Activated naive CD4-positive, alpha-beta T cell treated with anti-CD3 and anti-CD28 coated beads, Interleukin-2, amount 10 ng/mL, durations not matched to agents 7 days and 5 days (primary cell): ENCODE results near the gene NPAS1.
"Not testable (repeated sequence)": the region's sequence is repeated elsewhere in the genome, so short reads cannot be mapped to it uniquely, and the experiment has no call there.

Experiments
- CTCF ChIA-PET: fragments of 350-600 bp; sonication (Branson Sonifier 250); formaldehyde crosslinking; loops from one replicate; lab custom pipeline; 2021; ENCODE audit warnings: antibody characterized with exemption; lab: Charles Lee
- DNase-seq: peaks from one replicate; pipeline ENCODE4 v3.0.0-alpha.2; 2020
- H3K27ac Mint-ChIP-seq: one replicate; pipeline ENCODE4 v1.8.0; 2021; ENCODE audit warnings: mild to moderate bottlenecking, moderate library complexity, mixed read lengths
- H3K27me3 Mint-ChIP-seq: one replicate; pipeline ENCODE4 v1.8.0; 2021; ENCODE audit warnings: mild to moderate bottlenecking, mixed read lengths
- H3K36me3 Mint-ChIP-seq: one replicate; pipeline ENCODE4 v1.8.0; 2021; ENCODE audit warnings: mixed read lengths
- H3K4me1 Mint-ChIP-seq: one replicate; pipeline ENCODE4 v1.8.0; 2021; ENCODE audit warnings: mixed read lengths
- H3K4me3 Mint-ChIP-seq: one replicate; pipeline ENCODE4 v1.8.0; 2021; ENCODE audit warnings: mild to moderate bottlenecking, moderate library complexity, mixed read lengths
- H3K9me3 Mint-ChIP-seq: one replicate; pipeline ENCODE4 v1.8.0; 2021; ENCODE audit warnings: mixed read lengths

The NPAS1 gene

DNA sequence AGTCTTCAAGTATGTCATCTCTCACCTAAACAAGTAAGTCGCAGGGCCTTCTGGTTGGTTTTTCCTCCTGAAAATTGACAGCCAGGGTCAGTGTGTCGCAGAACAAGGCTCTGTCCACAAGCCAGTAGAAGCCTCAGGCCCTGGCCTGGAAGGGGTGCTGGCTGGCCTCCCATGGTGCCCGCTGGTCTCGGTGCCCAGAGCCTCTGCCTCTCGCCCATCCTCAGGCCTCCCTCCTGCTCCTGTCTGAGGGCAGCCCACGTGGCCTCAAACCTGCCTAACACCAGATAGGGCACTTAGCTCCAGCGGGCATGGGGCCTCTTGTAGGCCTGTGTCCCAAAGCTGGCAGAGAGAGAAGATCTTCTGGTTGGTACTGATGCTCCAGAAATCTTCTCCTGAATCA is 20.3 kb upstream of the NPAS1 start:
- Mint-ChIP-seq H3K4me3 (no peak overlapping the region), H3K27ac (no peak overlapping the region), H3K27me3 (peaks cover 26% of the 10 kb centered on the region), H3K36me3 (peaks cover 9% of the 10 kb centered on the region), H3K9me3 (no peaks in the 10 kb centered on the region), H3K4me1 (no peaks in the 10 kb centered on the region)
- no peak for DNase-seq
- CTCF ChIA-PET, result interaction anchor here (0.6 kb wide), 1 partner anchor 243 kb away, joined by 3 read pairs; no protein-coding TSS in a partner anchor

DNA sequence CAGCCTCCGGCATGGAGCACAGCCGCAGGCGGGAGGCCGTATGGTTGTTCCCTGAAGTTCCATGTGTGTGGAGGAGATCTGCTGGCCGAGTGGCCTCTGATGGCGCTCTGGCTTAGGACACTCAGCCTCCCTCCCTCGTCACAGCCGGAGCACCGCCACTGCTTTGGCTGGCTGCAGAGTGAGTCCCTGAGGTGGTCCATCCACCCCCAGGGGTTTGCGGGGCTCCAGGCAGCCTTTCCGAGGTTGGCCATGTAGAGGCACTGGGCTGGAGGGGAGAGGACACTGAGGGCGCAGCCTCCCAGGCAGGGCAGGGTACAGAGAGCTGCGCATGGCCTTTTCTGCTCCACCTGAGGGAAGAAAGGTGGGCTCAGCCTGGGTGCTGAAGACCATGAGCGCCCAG is 19.8 kb upstream of the NPAS1 start:
- H3K36me3 Mint-ChIP-seq, result peaks cover 9% of the 10 kb centered on the region

DNA sequence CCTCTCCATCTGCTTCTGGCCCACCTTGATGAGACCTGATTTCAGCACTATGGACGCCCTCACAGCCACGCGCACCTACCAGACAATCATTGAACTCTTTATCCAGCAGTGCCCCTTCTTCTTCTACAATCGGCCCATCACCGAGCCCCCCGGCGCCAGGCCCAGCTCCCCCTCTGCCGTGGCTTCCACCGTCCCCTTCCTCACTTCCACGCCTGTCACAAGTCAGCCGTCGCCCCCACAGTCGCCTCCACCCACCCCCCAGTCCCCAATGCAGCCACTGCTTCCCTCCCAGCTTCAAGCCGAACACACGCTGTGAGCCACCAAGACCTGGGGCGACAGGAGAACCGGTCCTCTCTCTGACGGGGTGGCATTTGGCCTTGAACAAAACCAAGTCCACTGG is 19.3 kb upstream of the NPAS1 start:
- H3K27me3 Mint-ChIP-seq, result peaks cover 34% of the 10 kb centered on the region
- CTCF ChIA-PET, result interaction anchor here (2.6 kb wide), 1 partner anchor 13 kb away, joined by 14 read pairs; no protein-coding TSS in a partner anchor
- H3K27ac Mint-ChIP-seq, result no peak overlapping the region
- DNase-seq, result no peak
- H3K4me3 Mint-ChIP-seq, result no peak overlapping the region
- no peaks in the 10 kb centered on the region for H3K9me3 Mint-ChIP-seq
- peaks cover 9% of the 10 kb centered on the region for H3K36me3 Mint-ChIP-seq
- no peaks in the 10 kb centered on the region for H3K4me1 Mint-ChIP-seq

More for the DNA sequence above, 19.8 kb upstream of the NPAS1 start:
- Mint-ChIP-seq H3K4me1 (no peaks in the 10 kb centered on the region), H3K27me3 (peaks cover 29% of the 10 kb centered on the region), H3K27ac (no peak overlapping the region), H3K4me3 (no peak overlapping the region), H3K9me3 (no peaks in the 10 kb centered on the region)
- CTCF ChIA-PET, result interaction anchor here (0.6 kb wide), 1 partner anchor 243 kb away, joined by 3 read pairs; no protein-coding TSS in a partner anchor
- no peak for DNase-seq

DNA sequence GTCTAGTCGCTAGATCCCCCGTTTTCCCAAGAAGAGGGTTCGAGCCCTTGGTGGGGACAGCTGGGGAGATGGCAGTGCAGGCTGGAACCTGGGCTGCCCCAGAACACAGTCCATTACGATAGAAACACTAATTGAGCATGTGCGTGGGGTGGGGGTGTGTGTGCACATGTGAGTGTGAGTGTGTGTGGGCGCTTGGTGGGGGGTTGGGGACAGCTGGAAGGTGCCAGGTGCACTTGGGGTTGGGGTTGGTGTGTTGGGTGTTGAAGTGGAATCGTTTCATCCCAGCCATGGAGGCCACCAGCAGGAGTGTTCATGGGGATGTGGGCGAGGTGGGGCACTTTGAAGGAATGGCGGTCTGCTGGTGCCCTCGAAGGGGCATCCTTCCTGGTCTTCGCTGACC is 18.1 kb upstream of the NPAS1 start:
- Mint-ChIP-seq H3K4me3 (no peak overlapping the region), H3K36me3 (peaks cover 9% of the 10 kb centered on the region), H3K27ac (no peak overlapping the region), H3K9me3 (no peaks in the 10 kb centered on the region), H3K27me3 (peaks cover 44% of the 10 kb centered on the region), H3K4me1 (no peaks in the 10 kb centered on the region)
- CTCF ChIA-PET, result interaction anchor here (0.7 to 3.6 kb wide), 3 partner anchors 10 to 12 kb away, joined by 3 to 18 read pairs (median 14); no protein-coding TSS in a partner anchor
- DNase-seq, result no peak

DNA sequence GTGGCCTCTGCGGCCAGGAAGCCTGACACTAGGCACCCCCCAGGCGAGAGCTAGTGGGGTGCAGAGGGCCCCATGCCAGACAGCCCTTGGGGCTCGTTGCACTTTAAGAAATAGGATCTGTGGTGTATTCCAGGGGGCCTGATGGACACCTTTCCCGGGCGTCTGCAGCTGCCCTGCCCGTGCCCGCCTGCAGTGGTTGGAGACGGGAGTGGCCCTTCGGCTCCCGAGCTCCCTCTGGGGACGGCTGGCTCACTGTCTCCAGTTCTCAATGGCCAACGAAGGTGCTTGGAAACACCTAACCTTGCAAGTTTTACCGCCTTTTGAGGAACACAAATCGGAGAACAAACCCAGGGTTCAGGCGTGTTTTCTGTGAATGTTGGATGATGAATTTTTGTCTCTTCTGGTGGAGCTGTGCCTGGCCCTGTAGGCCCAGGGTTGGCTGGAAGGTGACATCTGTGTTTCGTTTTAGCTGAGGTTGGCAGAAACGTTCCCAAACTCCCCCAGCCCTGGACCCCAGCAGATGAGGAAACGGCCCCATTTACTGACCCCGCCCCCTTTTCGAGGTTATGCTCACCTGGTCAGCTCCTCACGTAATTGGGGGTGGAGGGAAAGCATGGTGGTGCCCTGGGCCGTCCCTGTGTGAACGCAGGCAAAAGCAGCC is 17.4 kb upstream of the NPAS1 start:
- no peaks in the 10 kb centered on the region for H3K4me1 Mint-ChIP-seq
- no peak overlapping the region for H3K27ac Mint-ChIP-seq
- no peaks in the 10 kb centered on the region for H3K9me3 Mint-ChIP-seq
- no peak overlapping the region for H3K4me3 Mint-ChIP-seq
- DNase-seq, result no peak
- peaks cover 50% of the 10 kb centered on the region for H3K27me3 Mint-ChIP-seq
- peaks cover 9% of the 10 kb centered on the region for H3K36me3 Mint-ChIP-seq
- CTCF ChIA-PET, result interaction anchor here (0.7 to 3.6 kb wide), 4 partner anchors 10 to 33 kb away, joined by 3 to 18 read pairs (median 8); no protein-coding TSS in a partner anchor

DNA sequence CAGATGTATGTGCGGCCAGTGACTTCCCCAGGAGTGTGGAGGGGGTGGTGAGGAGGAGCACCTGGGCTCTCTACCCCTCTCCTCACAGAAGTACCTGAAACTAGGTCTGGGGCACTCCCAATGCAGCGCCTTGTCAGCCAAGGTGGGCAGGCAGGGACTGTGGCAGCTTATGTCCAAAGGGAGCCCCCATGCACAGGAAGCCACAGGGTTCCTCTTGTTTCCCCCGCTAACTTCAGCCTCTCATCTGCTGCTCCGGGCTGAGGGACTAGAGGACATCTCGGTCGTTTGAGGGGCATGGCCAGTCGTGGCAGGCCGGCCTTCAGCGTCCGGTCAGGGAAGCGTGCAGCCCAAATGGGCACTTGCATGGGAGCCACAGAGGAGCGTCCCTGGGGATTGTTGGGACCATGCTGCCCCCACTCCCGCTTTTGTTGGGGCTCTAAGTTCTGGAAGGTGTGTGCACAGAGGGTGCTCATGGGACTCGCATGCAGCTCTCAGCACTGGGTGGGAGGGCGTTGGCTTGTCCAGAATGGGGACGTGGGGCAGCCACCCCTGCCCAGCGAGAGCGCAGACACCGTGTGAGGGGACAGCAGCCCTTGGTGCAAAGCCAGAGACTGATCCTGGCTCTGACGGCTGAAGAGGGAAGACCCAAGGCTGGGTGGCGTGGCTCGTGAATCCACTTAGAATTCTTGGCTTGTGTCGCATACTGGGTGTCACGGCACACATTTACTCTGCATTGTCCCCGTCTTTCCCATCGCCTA is 16.6 kb upstream of the NPAS1 start:
- Mint-ChIP-seq H3K4me3 (no peak overlapping the region), H3K27me3 (peaks cover 58% of the 10 kb centered on the region), H3K9me3 (no peaks in the 10 kb centered on the region), H3K27ac (no peak overlapping the region), H3K4me1 (no peaks in the 10 kb centered on the region), H3K36me3 (peaks cover 9% of the 10 kb centered on the region)
- CTCF ChIA-PET, result interaction anchor here (0.7 to 3.6 kb wide), 4 partner anchors 10 to 32 kb away, joined by 3 to 18 read pairs (median 13); no protein-coding TSS in a partner anchor
- DNase-seq, result no peak

DNA sequence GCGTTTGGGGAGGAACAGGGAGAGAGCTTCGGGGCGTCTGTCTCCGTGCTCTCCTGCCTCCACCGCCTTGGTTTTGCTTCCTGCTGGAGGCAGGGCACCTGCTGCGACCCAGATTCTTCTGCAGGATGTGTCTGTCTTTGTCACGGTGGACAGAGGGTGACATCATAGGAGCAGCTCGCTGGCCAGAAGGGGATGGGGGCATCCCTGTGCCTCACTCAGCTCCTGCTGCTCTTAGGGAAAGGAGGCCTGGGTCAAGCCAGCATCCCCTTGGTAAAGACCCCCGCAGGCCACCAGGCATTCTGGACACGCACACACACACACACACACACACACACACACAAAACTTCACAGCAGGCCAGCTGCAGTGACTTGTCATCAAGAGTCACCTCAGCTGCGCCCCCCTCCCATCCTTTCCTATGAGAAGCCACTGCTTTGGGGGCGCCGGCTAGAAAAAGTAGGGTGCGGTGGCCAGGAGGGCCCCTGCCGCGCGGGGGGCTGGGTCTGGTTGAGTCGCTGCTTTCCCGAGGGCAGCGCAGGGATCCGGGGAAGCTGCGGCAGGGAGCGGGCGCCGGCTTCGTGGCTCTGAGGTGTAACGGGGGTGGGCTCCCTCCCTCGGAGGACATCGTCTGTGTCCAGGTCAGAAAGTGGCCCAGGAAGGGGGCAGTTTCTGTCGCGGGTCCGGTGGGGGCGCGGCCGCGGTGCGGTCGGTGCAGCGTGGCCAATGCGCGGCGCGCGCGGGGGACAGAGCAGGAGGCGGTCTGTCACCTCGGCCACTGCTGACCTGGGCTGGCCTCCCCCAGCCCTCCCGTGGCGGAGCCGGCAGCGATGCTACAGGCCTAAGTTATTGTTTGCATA is 15.8 kb upstream of the NPAS1 start:
- CTCF ChIA-PET, result interaction anchor here (1.0 to 3.6 kb wide), 3 partner anchors 9 to 13 kb away, joined by 3 to 18 read pairs (median 12); no protein-coding TSS in a partner anchor
- no peak for DNase-seq
- peaks cover 65% of the 10 kb centered on the region for H3K27me3 Mint-ChIP-seq
- no peaks in the 10 kb centered on the region for H3K9me3 Mint-ChIP-seq
- no peak overlapping the region for H3K27ac Mint-ChIP-seq
- H3K36me3 Mint-ChIP-seq, result peaks cover 9% of the 10 kb centered on the region
- no peaks in the 10 kb centered on the region for H3K4me1 Mint-ChIP-seq
- no peak overlapping the region for H3K4me3 Mint-ChIP-seq

DNA sequence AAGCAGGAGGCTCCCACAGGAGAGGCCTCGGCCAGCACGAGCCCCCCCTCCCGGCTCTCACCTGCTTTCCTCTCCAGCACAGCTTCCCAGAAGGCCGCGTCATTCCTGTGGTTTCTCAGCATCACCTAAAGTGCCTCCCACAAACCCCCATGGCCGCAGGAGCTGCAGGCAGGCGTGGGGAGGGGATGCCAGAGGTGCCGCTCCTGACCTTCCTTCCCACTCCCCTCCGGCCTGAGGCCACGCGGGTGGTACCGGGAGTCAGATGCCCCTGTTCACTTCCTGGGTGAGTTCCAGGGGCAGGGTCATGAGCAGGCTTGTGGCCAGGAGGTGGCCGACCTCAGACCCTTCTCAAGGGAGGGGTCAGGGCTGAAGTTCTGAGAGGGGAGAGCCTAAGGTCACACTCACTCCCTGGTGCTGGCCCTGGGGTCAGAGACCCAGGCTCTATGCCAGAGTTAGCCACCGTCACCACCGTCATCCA is 14.4 kb upstream of the NPAS1 start:
- H3K27ac Mint-ChIP-seq, result no peak overlapping the region

DNA sequence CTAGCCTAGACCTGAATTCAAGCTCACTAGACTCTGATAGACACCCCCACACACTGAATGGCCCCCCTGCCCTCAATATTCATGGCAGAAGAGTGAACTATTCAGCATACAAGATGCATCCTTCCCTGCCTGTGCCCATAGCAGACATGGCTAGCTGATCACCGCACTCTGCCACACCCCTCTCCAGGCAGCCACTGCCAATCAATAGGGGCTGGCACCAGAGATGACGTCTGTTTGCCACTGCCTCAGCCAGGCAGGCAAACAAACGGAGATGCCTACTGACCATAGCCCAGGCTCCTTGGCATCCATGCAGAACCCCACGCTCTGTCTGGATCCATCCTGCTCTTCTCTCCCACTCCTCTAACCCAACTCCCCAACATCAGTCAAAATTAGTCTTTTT is 13.8 kb upstream of the NPAS1 start:
- Mint-ChIP-seq H3K4me3 (no peak overlapping the region), H3K9me3 (no peaks in the 10 kb centered on the region), H3K27ac (no peak overlapping the region), H3K36me3 (peaks cover 2% of the 10 kb centered on the region), H3K4me1 (no peaks in the 10 kb centered on the region), H3K27me3 (peaks cover 69% of the 10 kb centered on the region)
- no peak for DNase-seq
- CTCF ChIA-PET, result interaction anchor here (1.0 kb wide), 1 partner anchor 9 kb away, joined by 4 read pairs; no protein-coding TSS in a partner anchor

More for the DNA sequence above, 14.4 kb upstream of the NPAS1 start:
- CTCF ChIA-PET, result interaction anchor here (1.0 kb wide), 1 partner anchor 14 kb away, joined by 3 read pairs; no protein-coding TSS in a partner anchor
- Mint-ChIP-seq H3K9me3 (no peaks in the 10 kb centered on the region), H3K27me3 (peaks cover 69% of the 10 kb centered on the region), H3K4me3 (no peak overlapping the region), H3K36me3 (peaks cover 3% of the 10 kb centered on the region), H3K4me1 (no peaks in the 10 kb centered on the region)
- no peak for DNase-seq

DNA sequence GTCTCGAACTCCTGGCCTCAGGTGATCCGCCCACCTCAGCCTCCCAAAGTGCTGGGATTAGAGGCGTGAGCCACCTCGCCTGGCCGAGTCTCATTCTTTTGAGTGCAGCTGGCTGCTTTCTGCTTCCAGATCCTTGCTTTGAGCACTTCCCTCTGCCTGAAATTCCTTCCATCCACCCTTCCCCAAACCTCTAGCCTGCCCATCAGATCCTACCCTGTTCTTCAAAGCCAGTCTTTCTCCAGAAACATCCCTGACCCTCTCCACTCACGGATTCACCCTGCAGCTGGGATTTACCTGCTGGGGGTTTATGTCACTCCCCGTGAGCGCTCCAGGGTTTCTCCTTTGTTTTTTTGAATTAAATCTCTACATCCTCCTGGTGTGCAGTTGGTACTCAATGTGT is 13.1 kb upstream of the NPAS1 start:
- no peak for DNase-seq
- Mint-ChIP-seq H3K4me1 (no peaks in the 10 kb centered on the region), H3K27me3 (peaks cover 72% of the 10 kb centered on the region), H3K4me3 (no peak overlapping the region), H3K27ac (no peak overlapping the region), H3K9me3 (no peaks in the 10 kb centered on the region), H3K36me3 (no peaks in the 10 kb centered on the region)
- CTCF ChIA-PET, result interaction anchor here (1.0 kb wide), 1 partner anchor 10 kb away, joined by 4 read pairs; no protein-coding TSS in a partner anchor

DNA sequence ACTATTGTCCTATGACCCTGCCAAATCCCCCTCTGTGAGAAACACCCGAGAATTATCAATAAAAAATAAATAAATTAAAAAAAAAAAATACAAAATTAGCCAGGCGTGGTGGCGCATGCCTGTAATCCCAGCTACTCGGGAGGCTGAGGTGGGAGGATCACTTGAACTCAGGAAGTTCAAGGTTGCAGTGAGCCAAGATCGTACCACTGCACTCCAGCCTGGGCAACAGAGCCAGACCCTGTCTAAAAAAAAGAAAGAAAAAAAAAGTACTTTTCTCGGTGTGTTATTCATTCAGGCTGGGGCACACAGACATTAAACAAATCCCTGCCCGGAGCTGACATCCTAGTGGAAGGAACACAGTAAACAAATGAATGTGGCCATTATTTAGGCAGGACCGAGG is 9.1 kb upstream of the NPAS1 start:
- not testable (repeated sequence) for H3K36me3 Mint-ChIP-seq, H3K4me3 Mint-ChIP-seq, DNase-seq, H3K9me3 Mint-ChIP-seq, H3K4me1 Mint-ChIP-seq, H3K27ac Mint-ChIP-seq
- CTCF ChIA-PET, result interaction anchor here (0.6 to 1.0 kb wide), 2 partner anchors 26 to 27 kb away, joined by 3 read pairs; no protein-coding TSS in a partner anchor
- peaks cover 74% of the 10 kb centered on the region for H3K27me3 Mint-ChIP-seq

DNA sequence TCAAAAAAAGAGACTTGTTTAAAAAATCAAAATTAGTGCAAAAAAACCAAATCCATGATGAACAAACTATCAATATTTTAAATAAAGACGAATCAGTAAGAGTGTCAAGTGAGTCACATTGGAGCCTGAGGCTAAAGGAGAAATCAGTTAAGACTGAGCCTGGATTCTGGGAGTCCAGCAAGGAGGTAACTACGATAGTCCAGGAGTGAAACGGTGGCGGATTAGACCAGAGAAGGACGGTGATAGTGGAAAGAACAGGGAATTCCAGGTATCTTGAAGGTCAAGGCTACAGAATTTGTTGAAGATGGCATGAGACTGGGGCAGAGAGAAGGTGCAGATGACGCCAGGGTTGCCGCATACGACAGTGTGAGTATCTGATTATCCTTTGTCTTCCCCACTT is 7.0 kb upstream of the NPAS1 start:
- CTCF ChIA-PET, result interaction anchor here (0.6 to 3.2 kb wide), 50 partner anchors 9 to 863 kb away, joined by 3 to 33 read pairs (median 4); partner anchors contain the start of gene SAE1
- H3K27ac Mint-ChIP-seq, result no peak overlapping the region
- no peaks in the 10 kb centered on the region for H3K9me3 Mint-ChIP-seq
- no peak for DNase-seq
- H3K36me3 Mint-ChIP-seq, result no peaks in the 10 kb centered on the region
- H3K27me3 Mint-ChIP-seq, result peaks cover 75% of the 10 kb centered on the region
- H3K4me1 Mint-ChIP-seq, result peaks cover 4% of the 10 kb centered on the region
- H3K4me3 Mint-ChIP-seq, result no peak overlapping the region

DNA sequence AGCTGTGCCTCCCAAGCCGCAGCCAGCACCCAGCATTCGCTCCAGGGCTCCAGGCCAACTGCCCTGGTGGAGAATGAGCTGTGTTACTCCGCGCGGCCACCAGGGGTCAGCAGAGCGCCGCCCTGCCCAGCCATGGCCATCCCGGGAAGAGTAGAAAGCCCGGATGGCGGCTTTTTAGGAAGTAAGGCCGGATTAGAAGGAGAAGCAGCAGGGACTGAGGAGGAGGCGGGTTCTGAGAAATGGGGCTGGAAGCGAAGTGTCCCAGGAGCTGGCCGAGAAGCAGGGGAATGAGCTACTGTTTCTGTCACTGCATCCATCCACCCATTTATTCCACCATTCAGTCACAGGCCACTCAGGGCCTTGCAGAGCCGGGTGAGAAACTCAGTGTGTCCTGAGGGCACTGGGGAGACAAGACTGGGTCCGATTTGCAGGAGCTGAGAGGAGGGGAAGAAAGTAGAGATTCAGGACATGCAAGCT is 6.6 kb upstream of the NPAS1 start:
- H3K27ac Mint-ChIP-seq, result no peak overlapping the region

More for the DNA sequence above, 6.6 kb upstream of the NPAS1 start:
- Mint-ChIP-seq H3K9me3 (no peaks in the 10 kb centered on the region), H3K36me3 (no peaks in the 10 kb centered on the region), H3K27me3 (peaks cover 75% of the 10 kb centered on the region), H3K4me1 (peaks cover 4% of the 10 kb centered on the region), H3K4me3 (no peak overlapping the region)
- DNase-seq, result peak; percentile 72
- CTCF ChIA-PET, result interaction anchor here (0.5 to 3.2 kb wide), 55 partner anchors 9 to 863 kb away, joined by 3 to 33 read pairs (median 4); partner anchors contain the start of gene SAE1
